Fibroblast of skin of scalp (primary cell): Measurements from ENCODE around the gene ZNF384.

Experiments
- DNase-seq: peaks from one replicate; pipeline ENCODE4 v3.0.0-alpha.2; 2013

Gene ZNF384

GRCh38 chr12:6620137-6620884 is 68.9 kb downstream of the ZNF384 start:
- DNase-seq: peak; percentile 75

- DNase-seq: no peak
Observed at GRCh38 chr12:6618483-6619225, 70.5 kb downstream of the ZNF384 start.
